AG09319 (cell line): ENCODE data around the gene DIPK1B.

Experiments used
- DNase-seq: peaks from one replicate; pipeline ENCODE4 v3.0.0-alpha.2; 2010; ENCODE audit warnings: low read depth; ENCODE audit errors: extremely low read depth
- TF ChIP-seq, protein P1 (sequence below): IDR thresholded peaks from 2 replicates; pipeline ENCODE4 v1.5.1; 2011; ENCODE audit warnings: low read depth, mild to moderate bottlenecking, inconsistent platforms, low read length, moderate library complexity

DIPK1B gene

DNA sequence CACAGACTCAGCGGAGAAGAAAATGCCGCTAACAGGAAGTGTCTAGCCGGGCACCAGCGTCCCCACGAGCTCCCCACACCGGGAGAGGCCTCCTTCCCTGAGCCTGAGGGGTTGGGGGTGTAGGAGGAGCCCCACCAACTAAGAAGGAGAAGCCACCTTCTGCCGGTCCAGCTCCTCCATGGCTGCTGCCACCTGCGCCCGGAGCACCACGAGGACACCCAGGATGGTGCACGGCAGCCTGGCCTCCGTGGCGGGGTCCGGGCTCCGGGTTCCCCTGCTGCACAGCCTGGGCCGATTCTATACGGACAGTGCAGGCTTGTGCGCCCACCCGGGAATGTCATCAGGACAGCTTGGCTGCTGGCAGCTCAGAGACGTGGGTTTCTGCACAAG lies 45.4 kb downstream of the DIPK1B start:
- TF ChIP-seq, protein P1, sequence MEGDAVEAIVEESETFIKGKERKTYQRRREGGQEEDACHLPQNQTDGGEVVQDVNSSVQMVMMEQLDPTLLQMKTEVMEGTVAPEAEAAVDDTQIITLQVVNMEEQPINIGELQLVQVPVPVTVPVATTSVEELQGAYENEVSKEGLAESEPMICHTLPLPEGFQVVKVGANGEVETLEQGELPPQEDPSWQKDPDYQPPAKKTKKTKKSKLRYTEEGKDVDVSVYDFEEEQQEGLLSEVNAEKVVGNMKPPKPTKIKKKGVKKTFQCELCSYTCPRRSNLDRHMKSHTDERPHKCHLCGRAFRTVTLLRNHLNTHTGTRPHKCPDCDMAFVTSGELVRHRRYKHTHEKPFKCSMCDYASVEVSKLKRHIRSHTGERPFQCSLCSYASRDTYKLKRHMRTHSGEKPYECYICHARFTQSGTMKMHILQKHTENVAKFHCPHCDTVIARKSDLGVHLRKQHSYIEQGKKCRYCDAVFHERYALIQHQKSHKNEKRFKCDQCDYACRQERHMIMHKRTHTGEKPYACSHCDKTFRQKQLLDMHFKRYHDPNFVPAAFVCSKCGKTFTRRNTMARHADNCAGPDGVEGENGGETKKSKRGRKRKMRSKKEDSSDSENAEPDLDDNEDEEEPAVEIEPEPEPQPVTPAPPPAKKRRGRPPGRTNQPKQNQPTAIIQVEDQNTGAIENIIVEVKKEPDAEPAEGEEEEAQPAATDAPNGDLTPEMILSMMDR = no peak
- DNase-seq = no peak

DNA sequence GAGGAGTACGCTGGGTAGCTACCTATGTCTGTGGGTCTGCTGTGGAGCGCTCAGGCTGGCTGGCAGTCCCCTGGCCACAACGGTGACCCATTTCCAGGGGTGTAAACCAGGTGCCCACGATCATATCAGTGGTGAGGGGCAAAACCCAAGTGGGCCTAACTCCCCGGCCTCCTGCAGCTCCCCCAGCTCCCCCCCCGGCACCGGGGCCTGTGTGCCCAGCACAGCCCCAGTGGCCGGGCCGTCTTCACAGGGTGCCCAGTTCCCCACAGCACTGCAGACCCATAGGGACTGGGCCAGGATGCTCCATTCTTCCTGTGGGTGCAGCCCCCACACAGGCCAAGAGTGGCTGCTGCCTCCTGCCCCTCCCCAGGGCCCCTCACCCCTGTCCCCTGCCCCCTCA lies 46.6 kb downstream of the DIPK1B start:
- TF ChIP-seq, protein P1 = no peak
- no peak for DNase-seq

DNA sequence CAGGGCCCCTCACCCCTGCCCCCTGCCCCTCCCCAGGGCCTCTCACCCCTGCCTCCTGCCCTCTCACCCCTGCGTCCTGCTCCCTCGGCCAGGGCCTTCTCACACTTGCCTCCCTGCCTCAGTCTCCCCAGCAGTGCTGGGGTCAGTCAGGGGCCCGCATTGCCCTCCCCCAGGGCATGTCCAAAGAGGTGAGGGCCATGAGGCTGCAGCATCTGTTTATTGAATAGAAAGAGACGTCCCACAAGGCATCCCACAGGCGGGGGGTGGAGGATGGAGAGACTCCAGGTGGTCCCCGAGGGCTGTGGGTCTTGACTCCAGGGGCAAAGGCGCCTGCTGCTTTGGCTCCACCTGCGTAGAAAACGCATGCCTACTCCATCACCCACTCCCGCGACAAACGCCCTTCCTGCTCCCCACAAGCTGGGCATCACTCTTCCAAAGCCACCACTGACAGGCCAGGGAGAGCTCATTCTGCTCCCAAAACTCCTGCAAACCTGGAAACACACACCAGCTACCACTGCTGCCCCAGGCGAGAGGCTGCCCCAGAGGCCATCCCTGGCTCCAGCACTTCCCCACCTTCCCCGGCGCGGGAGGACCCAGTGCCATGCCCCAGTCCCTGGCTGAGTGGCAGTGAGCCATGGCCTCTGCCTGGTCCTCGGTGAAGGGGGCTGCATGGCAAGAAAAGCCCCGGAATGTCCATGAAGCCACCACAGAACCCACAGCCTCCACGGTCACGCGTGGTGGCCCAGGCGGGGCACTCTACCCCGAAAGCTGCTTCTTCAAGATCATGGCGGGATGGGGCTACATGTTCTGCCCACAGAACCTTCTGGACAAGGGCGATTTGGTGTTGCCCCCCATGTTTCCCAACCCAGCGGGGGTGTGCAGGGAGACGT lies 47.3 kb downstream of the DIPK1B start:
- no peak for DNase-seq

DNA sequence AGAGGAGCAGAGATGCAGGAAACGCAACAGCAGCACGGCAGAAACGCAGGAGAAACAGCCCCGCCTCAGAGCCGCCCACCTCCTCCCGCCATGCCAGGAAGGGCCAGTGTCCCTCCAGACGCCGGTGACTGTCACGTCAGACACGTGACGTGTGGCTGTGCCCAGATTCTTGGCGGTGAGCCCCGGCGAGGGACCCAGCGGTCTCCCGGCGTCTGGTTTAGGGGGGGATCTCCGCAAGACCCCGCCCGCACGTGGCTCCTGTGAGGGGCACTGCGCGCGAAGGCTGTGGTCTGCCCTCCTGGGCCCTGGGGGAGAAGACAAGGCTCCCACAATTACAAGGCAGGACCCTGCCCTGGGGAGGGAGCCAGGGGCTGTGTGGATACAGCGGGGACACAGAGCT lies 48.1 kb downstream of the DIPK1B start:
- DNase-seq = no peak
- TF ChIP-seq, protein P1 = no peak

More for the DNA sequence above, 47.3 kb downstream of the DIPK1B start:
- TF ChIP-seq, protein P1 = no peak

DNA sequence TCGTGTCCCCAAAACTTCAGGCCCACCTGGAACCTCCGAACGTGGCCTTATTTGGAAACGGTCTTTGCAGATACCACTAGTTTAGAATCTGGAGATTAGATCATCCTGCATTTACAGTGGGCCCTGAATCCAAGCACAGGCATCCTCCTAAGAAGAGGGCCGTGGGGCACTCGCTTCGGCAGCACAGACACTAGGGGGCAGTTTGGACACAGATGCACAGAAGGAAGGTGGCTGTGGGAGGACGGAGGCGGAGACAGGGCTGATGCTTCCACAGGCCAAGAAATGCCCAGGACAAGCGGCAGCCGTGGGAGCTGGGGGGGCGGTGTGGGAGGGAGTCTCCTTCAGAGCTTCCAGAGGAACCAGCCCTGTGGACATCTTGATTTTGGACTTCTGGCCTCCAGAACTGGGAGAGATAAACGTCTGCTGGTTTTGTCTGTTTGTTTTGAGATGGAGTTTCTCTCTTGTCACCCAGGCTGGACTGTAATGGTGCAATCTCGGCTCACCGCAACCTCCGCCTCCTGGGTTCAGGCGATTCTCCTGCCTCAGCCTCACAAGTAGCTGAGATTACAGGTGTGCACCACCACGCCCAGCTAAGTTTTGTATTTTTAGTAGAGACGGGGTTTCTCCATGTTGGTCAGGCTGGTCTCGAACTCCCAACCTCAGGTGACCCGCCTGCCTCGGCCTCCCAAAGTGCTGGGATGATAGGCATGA lies 48.6 kb downstream of the DIPK1B start:
- TF ChIP-seq, protein P1 = peak; percentile 69
- DNase-seq = peak; percentile 20

DNA sequence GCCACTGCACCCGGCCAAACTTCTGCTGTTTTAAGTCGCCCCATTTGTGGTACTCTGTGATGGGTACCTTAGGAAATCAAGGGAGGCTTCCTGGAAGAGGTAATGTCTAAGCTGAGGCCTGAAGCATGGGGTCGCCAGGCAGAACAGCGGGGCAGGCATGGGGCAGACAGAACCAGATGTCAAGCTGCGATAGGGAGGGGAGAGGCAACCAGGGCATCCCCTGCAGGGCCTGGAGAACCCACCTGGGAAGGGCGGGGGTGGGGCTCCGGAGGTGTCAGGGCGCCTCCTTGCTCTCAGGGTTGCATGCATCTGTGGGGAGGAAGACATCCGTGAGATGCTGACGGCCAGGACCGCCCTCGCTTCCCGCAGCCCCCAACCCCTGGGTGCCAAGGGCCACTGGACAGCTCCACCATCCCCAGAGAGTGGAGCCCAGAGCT lies 49.2 kb downstream of the DIPK1B start:
- DNase-seq = no peak
- TF ChIP-seq, protein P1 = no peak

DNA sequence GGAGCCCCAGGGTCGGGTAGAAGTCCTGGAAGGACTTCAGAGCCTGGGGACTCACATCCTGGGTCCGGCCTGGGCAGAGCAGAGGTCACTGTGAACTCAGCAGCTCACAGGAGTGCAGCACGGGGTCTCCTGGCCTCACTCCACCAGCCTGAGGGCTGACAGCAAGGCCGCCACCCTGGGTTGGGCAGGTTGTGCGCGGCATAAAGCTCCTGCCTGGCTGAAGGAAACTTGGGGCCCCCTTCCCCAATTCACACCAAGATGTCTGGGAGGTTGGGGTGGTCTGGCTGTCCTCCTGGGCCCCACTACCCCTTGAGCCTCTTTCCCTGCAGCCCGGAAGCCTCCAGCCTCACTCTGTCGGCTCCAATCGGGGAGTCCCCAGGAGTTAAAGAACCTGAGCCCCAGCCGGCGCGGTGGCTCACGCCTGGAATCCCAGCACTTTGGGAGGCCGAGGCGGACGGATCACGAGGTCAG lies 49.9 kb downstream of the DIPK1B start:
- TF ChIP-seq, protein P1 = no peak
- DNase-seq = no peak
